Measurements from ENCODE around the gene EHMT1.
"Not testable (repeated sequence)": the region's sequence is repeated elsewhere in the genome, so short reads cannot be mapped to it uniquely, and the experiment has no call there.

Gene EHMT1

GRCh38 chr9:137776306-137776995 is 157.6 kb downstream of the EHMT1 start:
- H3K4me3 ChIP-seq = no peak overlapping the region
- no peaks in the 10 kb centered on the region for H3K4me1 ChIP-seq
- no peak overlapping the region for H3K27ac ChIP-seq
- intact Hi-C loops (cut with DNase I; ENCODE audit: low total_unique reads) = no loop called here
- no peak for TF ChIP-seq CTCF (IDR thresholded peaks at IDR 0.05)
- peaks cover 48 to 82% (median 62%) of the 10 kb centered on the region in 3 donors for H3K36me3 ChIP-seq
- H3K27me3 ChIP-seq = no peaks in the 10 kb centered on the region
- no peaks in the 10 kb centered on the region for H3K9me3 ChIP-seq
- DNase-seq = no peak

- H3K36me3 ChIP-seq = peaks cover 61 to 84% (median 69%) of the 10 kb centered on the region in 3 donors
- intact Hi-C loops (cut with DNase I; ENCODE audit: low total_unique reads) = no loop called here
Observed at GRCh38 chr9:137777761-137778160, 159.0 kb downstream of the EHMT1 start.

GRCh38 chr9:137778336-137778735 is 159.5 kb downstream of the EHMT1 start:
- Histone ChIP-seq H3K4me3 (no peak overlapping the region), H3K27ac (no peak overlapping the region), H3K36me3 (peaks cover 63 to 85% (median 75%) of the 10 kb centered on the region in 3 donors), H3K9me3 (no peaks in the 10 kb centered on the region), H3K4me1 (no peaks in the 10 kb centered on the region), H3K27me3 (no peaks in the 10 kb centered on the region)
- TF ChIP-seq CTCF (IDR thresholded peaks at IDR 0.05) = no peak
- no peak for DNase-seq
- intact Hi-C loops (cut with DNase I; ENCODE audit: low total_unique reads) = no loop called here

More at GRCh38 chr9:137777761-137778160, 159.0 kb downstream of the EHMT1 start:
- Histone ChIP-seq H3K27ac (no peak overlapping the region), H3K27me3 (no peaks in the 10 kb centered on the region), H3K4me3 (no peak overlapping the region), H3K9me3 (no peaks in the 10 kb centered on the region), H3K4me1 (no peaks in the 10 kb centered on the region)
- no peak for DNase-seq
- no peak for TF ChIP-seq CTCF (IDR thresholded peaks at IDR 0.05)

GRCh38 chr9:137778914-137779313 is 160.1 kb downstream of the EHMT1 start:
- intact Hi-C loops (cut with DNase I; ENCODE audit: low total_unique reads) = no loop called here
- TF ChIP-seq CTCF (IDR thresholded peaks at IDR 0.05) = no peak
- Histone ChIP-seq H3K36me3 (peaks cover 69 to 86% (median 73%) of the 10 kb centered on the region in 3 donors), H3K27me3 (no peaks in the 10 kb centered on the region), H3K4me3 (no peak overlapping the region), H3K27ac (no peak overlapping the region), H3K4me1 (no peaks in the 10 kb centered on the region), H3K9me3 (no peaks in the 10 kb centered on the region)
- no peak for DNase-seq

- H3K27ac ChIP-seq; DNase-seq; H3K4me3 ChIP-seq; H3K27me3 ChIP-seq; H3K4me1 ChIP-seq; intact Hi-C loops (cut with DNase I; ENCODE audit: low total_unique reads); H3K9me3 ChIP-seq: not testable (repeated sequence)
- peaks cover 76 to 89% (median 80%) of the 10 kb centered on the region in 3 donors for H3K36me3 ChIP-seq
Observed at GRCh38 chr9:137780031-137780430, 161.2 kb downstream of the EHMT1 start.

GRCh38 chr9:137781906-137782585 is 163.2 kb downstream of the EHMT1 start:
- Histone ChIP-seq H3K27me3 (no peaks in the 10 kb centered on the region), H3K27ac (no peak overlapping the region), H3K36me3 (peaks cover 56 to 89% (median 74%) of the 10 kb centered on the region in 3 donors), H3K9me3 (no peaks in the 10 kb centered on the region), H3K4me3 (no peak overlapping the region), H3K4me1 (no peaks in the 10 kb centered on the region)
- TF ChIP-seq CTCF (IDR thresholded peaks at IDR 0.05) = no peak
- no peak for DNase-seq
- intact Hi-C loops (cut with DNase I; ENCODE audit: low total_unique reads) = no loop called here

Data from tibial artery (tissue), 4 donors.